Sigmoid colon (tissue), 7 donors: ENCODE data around the gene SRGN. TPM values are rescaled to one million over a fixed set of nuclear protein-coding genes. Genes with fewer than 3 reads are reported as not detected.
A peak's percentile ranks its signal among the peaks of the same experiment; 100 is the strongest.

ENCODE experiments used
- DNase-seq: peaks from one replicate; pipeline ENCODE4 v3.0.0-alpha.2; 2019
- H3K27ac ChIP-seq, 4 donors: fragments of 200-600 bp; sonication (generic); one replicate each; pipeline ENCODE4 v1.5.1; 2016 to 2019; ENCODE audit warnings: mild to moderate bottlenecking in 1 of 4
- H3K27me3 ChIP-seq, 3 donors: fragments of 200-600 bp; sonication (generic); one replicate each; pipeline ENCODE4 v1.5.1; 2019; ENCODE audit warnings: mild to moderate bottlenecking in 1 of 3
- H3K36me3 ChIP-seq, 4 donors: fragments of 200-600 bp; sonication (generic); one replicate each; pipeline ENCODE4 v1.5.1; 2016 to 2019
- H3K4me1 ChIP-seq, 4 donors: fragments of 200-600 bp; sonication (generic); one replicate each; pipeline ENCODE4 v1.5.1; 2017 to 2019
- H3K4me3 ChIP-seq, 4 donors: fragments of 200-600 bp; sonication (generic); one replicate each; pipeline ENCODE4 v1.5.1; 2017 to 2019; ENCODE audit warnings: mild to moderate bottlenecking in 2 of 4, moderate library complexity in 1 of 4
- H3K9me3 ChIP-seq, 4 donors: fragments of 200-600 bp in 3 of 4; sonication (generic) in 3 of 4; one replicate each; pipeline versions ENCODE4 v1.5.1 to v1.6.1; 2013 to 2019
- EP300 ChIP-seq, 4 donors: sonication (generic); formaldehyde crosslinking; IDR thresholded peaks; one replicate each; pipeline ENCODE4 v1.6.1; 2017; ENCODE audit warnings: antibody characterized with exemption in 4 of 4
- POLR2A ChIP-seq, 2 donors: fragments of 450-650 bp; IDR thresholded peaks; one replicate each; pipeline ENCODE4 v1.6.1; 2016; ENCODE audit warnings: antibody characterized with exemption in 2 of 2, mild to moderate bottlenecking in 2 of 2, moderate library complexity in 2 of 2
- POLR2AphosphoS5 ChIP-seq, 4 donors: sonication (generic); formaldehyde crosslinking; IDR thresholded peaks; one replicate each; pipeline ENCODE4 v1.6.1; 2017; ENCODE audit warnings: antibody characterized with exemption in 4 of 4
- WGBS, 2 donors: extraction: QIAGEN DNeasy Blood & Tissue Kit; methylation state at CpG; one replicate each; pipeline ENCODE4 v1.1.7; 2013; 5-methylcytosine and 5-hydroxymethylcytosine counted together
- intact Hi-C: fragments of 100-400 bp; cut with DNase I; formaldehyde crosslinking; loops from one replicate; pipeline ENCODE4 v1.15.1; 2023
- polyA plus RNA-seq, 3 donors: library from polyadenylated mRNA; stranded (reverse); fragments of 200-250 nt; gene quantifications; one replicate each; pipeline ENCODE4 v1.2.3, GENCODE V29; 2013
- total RNA-seq, 4 donors: library from RNA; depleted of rRNA; stranded (reverse); fragments of >200 nt; gene quantifications; one replicate each; pipeline ENCODE4 v1.1.0, GENCODE V29; 2016
- TF ChIP-seq, protein P1 (sequence below), 4 experiments: fragments of 450-650 bp in 3 of 4; fragments of 200-600 bp in 1 of 4; IDR thresholded peaks; one replicate each; pipeline ENCODE4 v1.5.1; 2016 to 2019; ENCODE audit warnings: antibody characterized with exemption in 4 of 4, mild to moderate bottlenecking in 3 of 4, moderate library complexity in 2 of 4
- donor health status: healthy with polysubstance abuse.
- donor health status: Bipolar disorder and iron deficiency.
- donor health status: healthy.

Gene SRGN
- total and polyA plus RNA-seq, 7 donors = 28.2 to 140 (median 83.5) TPM

DNA sequence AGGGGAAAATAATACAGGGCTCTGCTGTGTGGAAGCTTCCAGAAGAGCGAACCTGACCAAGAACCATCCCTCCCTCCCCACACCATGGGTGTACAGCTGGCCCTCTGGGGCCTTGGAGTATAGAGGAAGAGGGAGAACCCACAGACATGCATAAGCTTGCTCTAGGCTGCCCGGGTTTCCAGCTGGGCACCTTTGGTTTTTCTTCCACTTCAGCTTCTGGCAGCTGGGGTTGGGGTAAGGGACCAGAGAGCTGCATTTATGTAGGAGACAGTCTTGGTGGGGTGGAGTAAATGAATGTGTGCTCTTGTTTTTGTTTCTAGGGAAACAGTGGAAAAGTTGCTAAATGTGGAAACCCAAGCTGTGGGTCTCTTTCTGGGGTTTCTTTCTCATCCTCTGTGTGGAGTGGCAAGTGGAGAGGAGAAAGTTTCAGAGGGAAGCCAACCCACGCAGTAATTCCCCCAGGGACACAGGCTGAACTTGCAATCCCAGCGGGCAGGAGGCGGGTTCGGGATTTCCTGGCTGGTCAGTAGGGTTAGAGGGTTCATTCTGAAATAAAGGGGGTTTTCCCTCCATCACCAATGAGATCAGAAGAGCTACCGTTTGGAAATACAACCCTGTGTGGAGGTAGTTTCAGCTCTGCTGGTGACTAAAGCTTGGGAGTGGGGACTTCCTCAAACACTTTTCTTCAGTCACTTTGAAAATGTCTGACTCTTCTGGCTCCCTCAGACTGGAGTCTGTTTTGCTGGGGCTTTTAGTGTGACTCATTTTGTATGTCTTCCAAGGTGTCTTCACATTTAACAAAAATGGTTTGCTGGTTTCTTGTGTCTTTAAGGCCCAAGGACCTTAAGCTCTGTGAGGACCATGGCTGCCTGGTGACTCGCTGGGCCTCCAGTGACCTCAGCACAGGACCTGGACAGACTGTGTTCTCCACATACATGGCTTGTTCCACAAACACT is 22.2 kb upstream of the SRGN start:
- TF ChIP-seq POLR2A (IDR thresholded peaks at IDR 0.05) (no peak), POLR2AphosphoS5 (IDR thresholded peaks at IDR 0.05) (no peak), EP300 (IDR thresholded peaks at IDR 0.05) (no peak)
- TF ChIP-seq, protein P1, sequence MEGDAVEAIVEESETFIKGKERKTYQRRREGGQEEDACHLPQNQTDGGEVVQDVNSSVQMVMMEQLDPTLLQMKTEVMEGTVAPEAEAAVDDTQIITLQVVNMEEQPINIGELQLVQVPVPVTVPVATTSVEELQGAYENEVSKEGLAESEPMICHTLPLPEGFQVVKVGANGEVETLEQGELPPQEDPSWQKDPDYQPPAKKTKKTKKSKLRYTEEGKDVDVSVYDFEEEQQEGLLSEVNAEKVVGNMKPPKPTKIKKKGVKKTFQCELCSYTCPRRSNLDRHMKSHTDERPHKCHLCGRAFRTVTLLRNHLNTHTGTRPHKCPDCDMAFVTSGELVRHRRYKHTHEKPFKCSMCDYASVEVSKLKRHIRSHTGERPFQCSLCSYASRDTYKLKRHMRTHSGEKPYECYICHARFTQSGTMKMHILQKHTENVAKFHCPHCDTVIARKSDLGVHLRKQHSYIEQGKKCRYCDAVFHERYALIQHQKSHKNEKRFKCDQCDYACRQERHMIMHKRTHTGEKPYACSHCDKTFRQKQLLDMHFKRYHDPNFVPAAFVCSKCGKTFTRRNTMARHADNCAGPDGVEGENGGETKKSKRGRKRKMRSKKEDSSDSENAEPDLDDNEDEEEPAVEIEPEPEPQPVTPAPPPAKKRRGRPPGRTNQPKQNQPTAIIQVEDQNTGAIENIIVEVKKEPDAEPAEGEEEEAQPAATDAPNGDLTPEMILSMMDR (IDR thresholded peaks at IDR 0.05) = no peak
- no peaks in the 10 kb centered on the region for H3K27me3 ChIP-seq
- H3K4me1 ChIP-seq = peaks cover 0 to 16% (median 7%) of the 10 kb centered on the region in 4 donors
- 55 to 75% methylated on average over 8 of the region's 8 CpGs for WGBS, 2 donors
- no peak for DNase-seq
- no peaks in the 10 kb centered on the region for H3K9me3 ChIP-seq
- peak overlapping the region in 3 of 4 donors; percentile 27 to 52 (median 49) for H3K27ac ChIP-seq
- intact Hi-C loops = no loop called here
- H3K36me3 ChIP-seq = no peaks in the 10 kb centered on the region
- no peak overlapping the region for H3K4me3 ChIP-seq

DNA sequence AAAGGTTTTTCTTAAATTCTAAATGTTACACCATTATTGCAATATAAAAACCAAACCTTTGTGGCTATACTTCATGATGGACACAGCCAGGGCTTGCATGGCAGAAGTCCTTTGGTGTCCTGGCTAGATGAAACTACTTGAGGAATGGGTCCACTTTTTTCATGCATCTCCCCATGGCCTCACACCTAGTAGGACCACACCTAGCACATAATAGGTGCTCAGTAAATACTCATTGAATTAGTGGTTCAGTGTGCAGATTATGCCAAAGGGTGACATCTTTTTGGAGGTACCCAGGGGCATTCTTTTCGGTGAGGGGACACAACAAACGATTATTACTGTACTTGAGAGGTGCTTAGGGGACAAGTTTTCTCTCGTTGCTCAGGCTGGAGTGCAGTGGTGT is 20.7 kb upstream of the SRGN start:
- DNase-seq = no peak
- intact Hi-C loops = no loop called here
- Histone ChIP-seq H3K27me3 (no peaks in the 10 kb centered on the region), H3K4me3 (no peak overlapping the region), H3K4me1 (peaks cover 0 to 11% (median 4%) of the 10 kb centered on the region in 4 donors), H3K9me3 (no peaks in the 10 kb centered on the region), H3K36me3 (no peaks in the 10 kb centered on the region), H3K27ac (no peak overlapping the region)
- TF ChIP-seq POLR2AphosphoS5 (IDR thresholded peaks at IDR 0.05) = no peak
- no peak for TF ChIP-seq EP300 (IDR thresholded peaks at IDR 0.05)
- TF ChIP-seq, protein P1 (IDR thresholded peaks at IDR 0.05) = no peak
- no peak for TF ChIP-seq POLR2A (IDR thresholded peaks at IDR 0.05)
- WGBS, 2 donors = 91 to 92% methylated on average over 3 of the region's 3 CpGs

DNA sequence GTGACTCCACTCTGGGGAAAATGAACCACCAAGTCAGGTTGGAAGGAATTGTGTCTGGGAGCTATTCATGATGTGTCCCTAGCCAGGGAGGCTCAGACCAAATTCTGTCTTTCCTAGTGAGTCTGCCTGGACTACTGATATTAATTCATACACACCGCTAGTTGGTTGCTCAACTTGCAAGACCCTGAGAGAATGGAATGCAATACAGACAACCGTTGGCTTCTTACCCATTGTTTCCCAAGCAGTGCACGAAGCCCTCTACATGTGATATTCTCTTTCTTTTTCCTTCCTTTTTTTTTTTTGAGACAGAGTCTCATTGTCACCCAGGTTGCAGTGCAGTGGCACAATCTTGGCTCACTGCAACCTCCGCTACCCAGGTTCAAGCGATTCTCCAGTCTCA is 19.4 kb upstream of the SRGN start:
- no peak for TF ChIP-seq POLR2AphosphoS5 (IDR thresholded peaks at IDR 0.05)
- no peak for TF ChIP-seq EP300 (IDR thresholded peaks at IDR 0.05)
- TF ChIP-seq POLR2A (IDR thresholded peaks at IDR 0.05) = no peak
- TF ChIP-seq, protein P1 (IDR thresholded peaks at IDR 0.05) = no peak
- WGBS, 2 donors = 88 to 92% methylated on average over 5 of the region's 5 CpGs

DNA sequence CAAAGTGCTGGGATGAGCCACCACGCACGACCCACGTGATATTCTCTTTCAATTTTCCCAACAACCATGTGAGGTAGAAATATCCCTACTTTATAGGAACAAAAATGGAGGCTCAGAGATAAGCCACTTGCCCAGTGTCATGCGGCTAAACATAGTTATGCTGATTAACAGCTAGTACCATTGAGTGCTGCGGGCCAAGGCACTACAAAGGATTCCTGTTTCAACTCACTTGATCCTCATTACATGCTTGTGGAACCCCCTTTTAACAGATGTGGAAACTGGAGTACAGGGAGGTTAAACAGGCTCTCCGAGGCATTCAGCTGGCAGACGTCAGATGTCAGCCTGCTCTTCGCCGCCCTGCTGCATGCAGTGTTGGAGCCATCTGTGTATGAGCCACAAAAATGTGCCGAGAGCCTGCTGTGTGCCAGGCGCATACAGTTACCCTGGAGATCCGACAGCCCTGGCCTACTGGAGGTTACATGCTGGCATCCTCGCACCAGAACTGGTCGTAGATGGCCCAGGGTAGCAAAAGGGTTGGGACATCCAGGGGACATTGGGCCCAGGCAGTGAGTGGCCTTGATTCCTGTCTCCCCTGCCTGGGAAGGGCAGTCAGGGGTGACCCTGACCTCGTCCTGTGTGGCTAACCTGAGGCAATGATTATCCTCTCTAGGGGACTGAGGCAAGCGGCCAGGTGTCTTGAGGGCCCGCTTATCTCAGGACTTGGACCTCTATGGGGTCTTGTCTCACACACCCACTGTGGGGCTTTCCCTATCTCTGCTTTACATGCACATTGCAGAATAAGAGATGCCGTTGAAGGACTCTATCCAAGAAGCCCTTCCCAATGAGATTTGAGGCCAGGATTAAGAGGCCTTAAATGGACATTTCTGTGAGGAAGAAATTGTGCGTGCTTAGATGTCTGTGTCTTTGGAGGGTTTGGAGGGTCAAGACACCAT is 18.5 kb upstream of the SRGN start:
- TF ChIP-seq POLR2A (IDR thresholded peaks at IDR 0.05) = no peak
- no peak for TF ChIP-seq POLR2AphosphoS5 (IDR thresholded peaks at IDR 0.05)
- TF ChIP-seq EP300 (IDR thresholded peaks at IDR 0.05) = no peak
- 88 to 91% methylated on average over 19 of the region's 19 CpGs for WGBS, 2 donors
- Histone ChIP-seq H3K27ac (no peak overlapping the region), H3K9me3 (no peaks in the 10 kb centered on the region), H3K4me3 (no peak overlapping the region), H3K4me1 (peaks cover 0 to 8% (median 3%) of the 10 kb centered on the region in 4 donors), H3K36me3 (no peaks in the 10 kb centered on the region), H3K27me3 (no peaks in the 10 kb centered on the region)
- intact Hi-C loops = no loop called here
- DNase-seq = no peak

More for the DNA sequence above, 19.4 kb upstream of the SRGN start:
- DNase-seq = no peak
- Histone ChIP-seq H3K4me1 (peaks cover 0 to 8% (median 3%) of the 10 kb centered on the region in 4 donors), H3K27ac (no peak overlapping the region), H3K4me3 (no peak overlapping the region), H3K27me3 (no peaks in the 10 kb centered on the region), H3K9me3 (no peaks in the 10 kb centered on the region), H3K36me3 (no peaks in the 10 kb centered on the region)
- intact Hi-C loops = no loop called here
